GM12874 (cell line): ENCODE measurements around the gene PTBP1.

Experiments
- CTCF ChIP-seq: IDR thresholded peaks from 2 replicates; pipeline ENCODE4 v1.5.1; 2011; ENCODE audit warnings: low read depth, mild to moderate bottlenecking, control low read depth, low read length, moderate library complexity; ENCODE audit not compliant: insufficient read depth

The PTBP1 gene

GRCh38 chr19:776549-776948 lies 20.7 kb upstream of the PTBP1 start:
- no peak for TF ChIP-seq CTCF

GRCh38 chr19:778910-779653 lies 18.2 kb upstream of the PTBP1 start:
- TF ChIP-seq CTCF, result no peak

GRCh38 chr19:780935-781334 lies 16.3 kb upstream of the PTBP1 start:
- TF ChIP-seq CTCF, result no peak

GRCh38 chr19:781800-782184 lies 15.5 kb upstream of the PTBP1 start:
- TF ChIP-seq CTCF, result no peak

GRCh38 chr19:782185-782877 lies 14.9 kb upstream of the PTBP1 start:
- no peak for TF ChIP-seq CTCF

GRCh38 chr19:782878-783668 lies 14.2 kb upstream of the PTBP1 start:
- TF ChIP-seq CTCF, result no peak

- TF ChIP-seq CTCF, result no peak
These were observed 12.7 kb upstream of the PTBP1 start for GRCh38 chr19:784541-784940.
